Activated CD8-positive, alpha-beta memory T cell treated with anti-CD3 and anti-CD28 coated beads, Interleukin-2, amount 10 ng/mL, durations not matched to agents 7 days and 5 days (primary cell): ENCODE data around the gene PLXNB2. TPM values are rescaled to one million over a fixed set of nuclear protein-coding genes. Genes with fewer than 3 reads are reported as not detected.
A peak's percentile ranks its signal among the peaks of the same experiment; 100 is the strongest.

Experiments
- ATAC-seq: fragments of 150-1000 bp; cut with Tn5 transposase; one replicate; pipeline ENCODE4 v1.10.0; 2021; ENCODE audit warnings: moderate library complexity
- CTCF ChIA-PET: fragments of 350-600 bp; sonication (Branson Sonifier 250); formaldehyde crosslinking; loops from one replicate; lab custom pipeline; 2021; ENCODE audit warnings: antibody characterized with exemption; lab: Charles Lee
- DNase-seq: peaks from one replicate; pipeline ENCODE4 v3.0.0-alpha.2; 2020
- H3K27ac Mint-ChIP-seq: one replicate; pipeline ENCODE4 v1.8.0; 2021; ENCODE audit warnings: mild to moderate bottlenecking, mixed read lengths
- H3K27me3 Mint-ChIP-seq: one replicate; pipeline ENCODE4 v1.8.0; 2021; ENCODE audit warnings: mixed read lengths
- H3K36me3 Mint-ChIP-seq: one replicate; pipeline ENCODE4 v1.8.0; 2021; ENCODE audit warnings: mild to moderate bottlenecking, mixed read lengths
- H3K4me1 Mint-ChIP-seq: one replicate; pipeline ENCODE4 v1.8.0; 2021; ENCODE audit warnings: mixed read lengths
- H3K4me3 Mint-ChIP-seq: one replicate; pipeline ENCODE4 v1.8.0; 2021; ENCODE audit warnings: mild to moderate bottlenecking, moderate library complexity, mixed read lengths
- H3K9me3 Mint-ChIP-seq: one replicate; pipeline ENCODE4 v1.8.0; 2022; ENCODE audit warnings: low read depth, mixed read lengths
- total RNA-seq, 2 experiments: library from RNA; stranded (reverse); gene quantifications; one replicate each; pipeline ENCODE4 v1.2.3, GENCODE V29; 2021

The PLXNB2 gene
- total RNA-seq, 2 experiments from 2014 or later: 23.4 to 26.6 TPM

GRCh38 chr22:50236731-50237409 lies 70.6 kb downstream of the PLXNB2 start:
- H3K4me3 Mint-ChIP-seq: no peak overlapping the region
- peaks cover 21% of the 10 kb centered on the region for H3K4me1 Mint-ChIP-seq
- CTCF ChIA-PET: interaction anchor here (0.6 to 3.5 kb wide), 7 partner anchors 14 to 148 kb away, joined by 3 to 13 read pairs (median 4); partner anchors contain the start of gene HDAC10
- no peak overlapping the region for H3K27ac Mint-ChIP-seq
- no peak for ATAC-seq
- DNase-seq: no peak
- H3K9me3 Mint-ChIP-seq: peaks cover 3% of the 10 kb centered on the region
- H3K27me3 Mint-ChIP-seq: no peaks in the 10 kb centered on the region
- H3K36me3 Mint-ChIP-seq: peaks cover 24% of the 10 kb centered on the region

DNA sequence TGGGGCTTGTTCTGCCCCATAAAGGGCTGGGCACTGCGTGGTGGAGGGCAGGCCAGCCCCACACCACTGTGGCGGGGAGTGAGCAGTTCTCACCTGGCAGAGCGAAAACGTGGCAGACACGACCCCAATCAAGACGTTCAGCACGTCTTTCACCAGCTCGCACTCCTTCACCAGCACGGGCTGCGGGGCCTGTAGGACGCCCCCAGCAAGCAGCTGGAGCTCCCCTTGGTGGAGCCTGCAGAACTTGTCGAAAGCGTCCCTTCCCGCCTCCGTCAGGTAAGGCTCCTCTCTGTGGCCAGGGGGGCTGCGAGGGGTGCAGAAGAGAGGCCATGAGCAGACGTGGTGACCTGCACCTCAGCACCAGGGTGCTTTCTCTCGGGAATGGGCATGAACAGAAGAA lies 74.2 kb downstream of the PLXNB2 start:
- Mint-ChIP-seq H3K4me3 (no peak overlapping the region), H3K27ac (peak overlapping the region; percentile 24), H3K9me3 (peaks cover 3% of the 10 kb centered on the region), H3K36me3 (peaks cover 20% of the 10 kb centered on the region), H3K27me3 (no peaks in the 10 kb centered on the region), H3K4me1 (peaks cover 9% of the 10 kb centered on the region)
- DNase-seq: no peak
- CTCF ChIA-PET: interaction anchor here (0.8 to 2.6 kb wide), 2 partner anchors 8 to 20 kb away, joined by 3 to 11 read pairs; no protein-coding TSS in a partner anchor
- ATAC-seq: no peak

GRCh38 chr22:50232481-50233151 lies 74.8 kb downstream of the PLXNB2 start:
- H3K27me3 Mint-ChIP-seq: no peaks in the 10 kb centered on the region
- H3K4me1 Mint-ChIP-seq: peaks cover 9% of the 10 kb centered on the region
- no peak overlapping the region for H3K4me3 Mint-ChIP-seq
- peaks cover 3% of the 10 kb centered on the region for H3K9me3 Mint-ChIP-seq
- no peak overlapping the region for H3K27ac Mint-ChIP-seq
- no peak for DNase-seq
- CTCF ChIA-PET: interaction anchor here (0.8 to 2.6 kb wide), 2 partner anchors 9 to 20 kb away, joined by 3 to 11 read pairs; no protein-coding TSS in a partner anchor
- peaks cover 17% of the 10 kb centered on the region for H3K36me3 Mint-ChIP-seq
- no peak for ATAC-seq

DNA sequence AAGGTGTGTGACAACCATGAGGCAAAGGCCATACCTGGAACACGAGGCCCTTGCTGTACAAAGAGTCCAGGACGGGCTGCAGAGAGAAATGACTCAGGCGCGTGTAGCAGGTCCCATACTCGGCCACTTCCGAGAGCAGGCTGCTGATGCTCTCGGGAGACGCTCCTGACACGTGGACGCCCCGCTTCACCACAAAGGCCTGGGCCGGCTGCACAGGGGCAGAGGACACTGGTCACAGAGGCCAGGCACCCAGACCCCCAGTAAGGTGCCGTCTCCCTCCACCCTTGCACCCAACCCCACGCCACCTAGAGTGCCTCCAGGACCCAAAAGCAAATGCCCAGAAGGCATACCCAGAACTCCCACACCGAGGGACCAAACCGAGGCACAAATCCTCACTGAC lies 78.1 kb downstream of the PLXNB2 start:
- no peaks in the 10 kb centered on the region for H3K4me1 Mint-ChIP-seq
- ATAC-seq (no peak), DNase-seq (no peak)
- H3K9me3 Mint-ChIP-seq: no peaks in the 10 kb centered on the region
- peaks cover 9% of the 10 kb centered on the region for H3K36me3 Mint-ChIP-seq
- H3K27me3 Mint-ChIP-seq: no peaks in the 10 kb centered on the region
- H3K27ac Mint-ChIP-seq: no peak overlapping the region
- CTCF ChIA-PET: no interaction called here
- H3K4me3 Mint-ChIP-seq: no peak overlapping the region

GRCh38 chr22:50228366-50228765 lies 79.1 kb downstream of the PLXNB2 start:
- H3K9me3 Mint-ChIP-seq: no peaks in the 10 kb centered on the region
- no peak for ATAC-seq
- CTCF ChIA-PET: no interaction called here
- H3K4me1 Mint-ChIP-seq: no peaks in the 10 kb centered on the region
- H3K4me3 Mint-ChIP-seq: no peak overlapping the region
- no peak for DNase-seq
- H3K27ac Mint-ChIP-seq: no peak overlapping the region
- peaks cover 7% of the 10 kb centered on the region for H3K36me3 Mint-ChIP-seq
- no peaks in the 10 kb centered on the region for H3K27me3 Mint-ChIP-seq

DNA sequence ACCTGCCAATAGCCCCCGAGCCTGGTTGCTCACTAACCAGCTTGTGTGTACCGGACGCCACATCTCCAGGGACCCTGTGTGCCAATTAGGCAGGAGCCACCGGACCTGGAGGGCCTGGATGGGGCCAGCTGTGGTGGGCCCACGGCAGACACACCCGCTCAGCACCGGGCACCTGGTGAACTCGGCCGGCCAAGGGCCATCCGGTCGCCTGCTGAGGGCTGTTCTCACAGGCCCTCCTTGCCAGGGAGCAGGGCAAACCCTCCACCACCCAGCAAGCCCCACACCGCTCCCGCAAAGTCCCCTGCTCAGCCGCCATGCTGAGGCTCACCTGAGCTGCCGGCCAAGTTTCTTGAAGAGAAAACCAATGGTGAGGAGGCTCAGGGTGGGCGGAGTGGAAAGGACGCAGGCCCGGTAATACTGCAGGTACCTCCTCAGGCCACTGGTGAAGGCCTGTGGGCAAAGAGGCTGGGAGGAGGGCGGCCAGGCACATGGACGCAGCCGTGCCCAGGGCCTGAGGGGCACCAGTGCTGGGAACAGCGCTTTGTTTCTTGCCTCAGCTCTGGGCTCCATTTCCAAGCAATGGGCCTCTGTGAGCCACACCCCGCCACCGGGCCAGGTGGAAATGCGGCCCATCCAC lies 79.7 kb downstream of the PLXNB2 start:
- ATAC-seq (no peak), DNase-seq (no peak)
- no peak overlapping the region for H3K27ac Mint-ChIP-seq
- H3K36me3 Mint-ChIP-seq: peaks cover 6% of the 10 kb centered on the region
- H3K4me1 Mint-ChIP-seq: no peaks in the 10 kb centered on the region
- H3K4me3 Mint-ChIP-seq: no peak overlapping the region
- H3K27me3 Mint-ChIP-seq: no peaks in the 10 kb centered on the region
- H3K9me3 Mint-ChIP-seq: no peaks in the 10 kb centered on the region
- CTCF ChIA-PET: no interaction called here

DNA sequence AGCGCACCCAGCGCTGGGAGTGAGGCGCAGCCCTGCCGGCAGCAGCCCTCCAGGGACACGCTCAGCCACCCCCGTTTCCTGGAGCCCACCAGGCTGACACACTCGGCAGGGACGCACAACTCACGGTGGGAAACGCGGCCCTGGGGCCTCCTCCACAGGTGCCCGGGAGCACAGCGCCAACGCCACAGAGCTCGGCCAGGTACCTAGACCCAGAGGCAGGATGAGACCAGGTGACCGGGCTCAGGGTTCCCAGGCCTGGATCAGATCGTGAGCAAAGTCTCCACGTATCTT lies 80.6 kb downstream of the PLXNB2 start:
- Mint-ChIP-seq H3K4me1 (no peaks in the 10 kb centered on the region), H3K27ac (no peak overlapping the region), H3K4me3 (no peak overlapping the region), H3K27me3 (no peaks in the 10 kb centered on the region), H3K36me3 (peaks cover 9% of the 10 kb centered on the region), H3K9me3 (no peaks in the 10 kb centered on the region)
- DNase-seq: no peak
- CTCF ChIA-PET: no interaction called here
- ATAC-seq: no peak

DNA sequence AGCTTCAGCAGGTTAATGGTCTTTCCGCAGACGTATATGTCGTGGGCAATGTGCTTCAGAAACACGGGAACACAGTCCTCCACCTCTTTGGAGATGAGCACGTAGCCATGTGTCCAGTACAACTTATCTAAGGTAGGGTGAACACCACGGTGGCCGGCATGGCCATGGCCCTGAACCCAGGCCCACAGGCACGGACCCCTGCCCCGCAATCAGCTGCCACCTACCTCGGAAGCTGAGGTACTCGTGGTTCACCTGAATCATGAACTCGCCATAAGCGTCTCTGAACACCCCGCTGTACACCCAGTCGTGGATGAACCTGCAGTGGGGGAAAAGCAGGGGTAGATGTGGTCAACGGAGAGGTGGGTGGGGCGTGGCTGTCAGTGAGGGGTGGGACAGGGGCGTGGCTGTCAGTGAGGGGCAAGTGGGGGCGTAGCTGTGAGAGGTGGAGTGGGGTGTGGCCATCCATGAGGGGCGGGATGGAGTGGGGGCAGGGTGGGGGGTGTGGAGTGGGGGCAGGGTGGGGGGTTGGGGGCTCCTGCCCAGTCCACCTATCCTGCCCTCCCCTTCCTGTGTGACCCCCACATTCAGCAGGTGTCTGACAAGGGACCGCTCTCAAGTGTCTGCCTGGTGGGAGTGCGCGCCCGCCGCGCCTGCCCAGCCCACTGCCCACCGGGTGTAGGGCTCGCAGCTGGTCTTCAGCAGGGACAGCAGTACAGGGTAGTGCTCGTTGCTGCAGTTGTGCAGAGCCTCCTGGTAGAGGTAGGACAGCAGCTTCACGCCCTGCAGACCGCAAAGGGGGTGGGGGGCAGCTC lies 81.2 kb downstream of the PLXNB2 start:
- Mint-ChIP-seq H3K4me3 (no peak overlapping the region), H3K9me3 (no peaks in the 10 kb centered on the region), H3K36me3 (peaks cover 9% of the 10 kb centered on the region), H3K27ac (no peak overlapping the region), H3K27me3 (no peaks in the 10 kb centered on the region), H3K4me1 (no peaks in the 10 kb centered on the region)
- ATAC-seq: no peak
- CTCF ChIA-PET: no interaction called here
- DNase-seq: no peak

GRCh38 chr22:50225200-50225969 lies 82.1 kb downstream of the PLXNB2 start:
- ATAC-seq (no peak), DNase-seq (no peak)
- CTCF ChIA-PET: no interaction called here
- peaks cover 15% of the 10 kb centered on the region for H3K36me3 Mint-ChIP-seq
- no peaks in the 10 kb centered on the region for H3K27me3 Mint-ChIP-seq
- no peak overlapping the region for H3K4me3 Mint-ChIP-seq
- no peaks in the 10 kb centered on the region for H3K4me1 Mint-ChIP-seq
- no peak overlapping the region for H3K27ac Mint-ChIP-seq
- H3K9me3 Mint-ChIP-seq: no peaks in the 10 kb centered on the region

Other genes starting within 250 kb of the PLXNB2 start
- not detected for gene TTLL8, start 249.3 kb downstream of the PLXNB2 start, total RNA-seq
- 1 to 10 TPM; 1.9 to 2.9 TPM for gene MLC1, start 222.2 kb downstream of the PLXNB2 start, total RNA-seq
- under 1 TPM in 1 of 2 experiments, not detected in 1; 0.23 TPM for gene MOV10L1, start 217.6 kb downstream of the PLXNB2 start, total RNA-seq
- 1 to 10 TPM; 1.3 to 1.8 TPM for gene PANX2, start 136.9 kb downstream of the PLXNB2 start, total RNA-seq
- 100 to 1,000 TPM; 141 to 177 TPM for gene TRABD, start 121.7 kb downstream of the PLXNB2 start, total RNA-seq
- gene SELENOO, start 106.6 kb downstream of the PLXNB2 start, total RNA-seq: 10 to 100 TPM; 30.0 to 35.6 TPM
- gene TUBGCP6, start 62.6 kb downstream of the PLXNB2 start, total RNA-seq: 10 to 100 TPM; 60.9 to 72.0 TPM
- gene HDAC10, start 56.4 kb downstream of the PLXNB2 start, total RNA-seq: 10 to 100 TPM; 75.2 to 96.3 TPM
- 10 to 100 TPM; 13.9 to 15.8 TPM for gene MAPK12, start 46.0 kb downstream of the PLXNB2 start, total RNA-seq
- gene MAPK11, start 37.3 kb downstream of the PLXNB2 start, total RNA-seq: 10 to 100 TPM; 16.5 to 18.5 TPM
- 1 to 10 TPM; 5.7 to 8.8 TPM for gene DENND6B, start 19.4 kb upstream of the PLXNB2 start, total RNA-seq
- 10 to 100 TPM; 78.7 to 98.0 TPM for gene PPP6R2, start 35.7 kb upstream of the PLXNB2 start, total RNA-seq
- 100 to 1,000 TPM; 192 to 207 TPM for gene SBF1, start 167.4 kb upstream of the PLXNB2 start, total RNA-seq
- gene ADM2, start 173.9 kb upstream of the PLXNB2 start, total RNA-seq: 1 to 10 TPM; 4.7 to 5.3 TPM
- under 1 TPM; 0.23 to 0.61 TPM for gene MIOX, start 179.2 kb upstream of the PLXNB2 start, total RNA-seq
- gene LMF2, start 200.1 kb upstream of the PLXNB2 start, total RNA-seq: 100 to 1,000 TPM in 1 of 2 experiments, 10 to 100 TPM in 1; 98.6 to 138 TPM
- gene NCAPH2, start 200.6 kb upstream of the PLXNB2 start, total RNA-seq: 100 to 1,000 TPM; 136 to 181 TPM
- 10 to 100 TPM in 1 of 2 experiments, 1 to 10 TPM in 1; 9.1 to 11.6 TPM for gene SCO2, start 218.0 kb upstream of the PLXNB2 start, total RNA-seq
- 100 to 1,000 TPM in 1 of 2 experiments, 10 to 100 TPM in 1; 93.1 to 108 TPM for gene TYMP, start 222.4 kb upstream of the PLXNB2 start, total RNA-seq
- 10 to 100 TPM; 10.2 to 12.0 TPM for gene KLHDC7B, start 238.3 kb upstream of the PLXNB2 start, total RNA-seq